ENCODE measurements around the gene NKRF.

NKRF gene

DNA sequence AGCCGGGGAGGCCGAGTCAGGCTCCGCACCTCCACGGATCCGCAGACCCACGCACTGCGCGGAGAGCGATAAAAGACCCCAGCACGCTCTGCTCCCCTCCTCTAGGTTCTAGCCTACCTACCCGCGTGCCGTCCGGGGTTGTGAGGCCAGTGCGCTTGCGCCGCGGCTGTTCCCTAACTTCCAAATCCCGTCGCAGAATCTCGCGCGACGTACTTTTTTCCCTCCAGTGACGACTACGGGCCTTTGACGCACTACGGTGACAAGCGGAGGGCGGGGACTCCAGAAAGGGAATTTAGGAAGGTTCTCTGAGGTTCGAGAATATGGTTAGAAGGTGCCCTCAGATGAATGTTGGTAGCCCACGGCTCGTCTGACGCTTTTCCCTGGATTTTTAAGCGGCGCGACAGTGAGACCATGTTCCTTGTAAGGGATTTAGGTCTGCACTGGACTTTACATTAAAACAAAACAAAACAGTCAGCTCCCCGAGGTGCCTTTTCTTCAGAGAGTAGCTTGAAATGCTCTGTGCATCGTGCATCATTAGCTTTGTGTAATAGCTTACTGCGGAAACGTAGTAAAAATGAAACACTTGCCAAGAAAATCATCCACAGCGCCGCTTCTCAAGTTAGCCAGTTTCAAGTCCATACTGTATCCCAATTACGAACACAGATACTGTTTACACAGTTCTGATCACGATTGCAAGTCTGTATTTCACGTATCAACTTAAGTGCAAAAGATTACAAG, at the start of gene NKRF:
Gene NKRF (minus strand): TSS at position 145 of the 738 bp plus-strand sequence.
- ChIA-PET CTCF (interaction anchor here (1.3 kb wide), 1 partner anchor 123 kb away, joined by 9 read pairs; no protein-coding TSS in a partner anchor), POLR2A (interaction anchor here (0.7 to 2.7 kb wide), 10 partner anchors 18 to 265 kb away, joined by 3 to 19 read pairs (median 3); partner anchors contain the start of genes RPL39, SOWAHD and UBE2A)
- 0 out of 2 replicates have a peak, but pooled peaks have one; percentile 28 for TF ChIP-seq MYNN (tag by site-specific recombination; IDR thresholded peaks at IDR 0.05; ENCODE audit: borderline replicate concordance)
- TF ChIP-seq ZNF707 (tag by site-specific recombination; IDR thresholded peaks at IDR 0.05), result no peak
- no peak for TF ChIP-seq ZNF132 (tag by site-specific recombination; IDR thresholded peaks at IDR 0.05; ENCODE audit: borderline replicate concordance)
- TF ChIP-seq HOXD13 (CRISPR knock-in tag; IDR thresholded peaks at IDR 0.05; ENCODE audit: borderline replicate concordance), result no peak
- TF ChIP-seq, protein P1, sequence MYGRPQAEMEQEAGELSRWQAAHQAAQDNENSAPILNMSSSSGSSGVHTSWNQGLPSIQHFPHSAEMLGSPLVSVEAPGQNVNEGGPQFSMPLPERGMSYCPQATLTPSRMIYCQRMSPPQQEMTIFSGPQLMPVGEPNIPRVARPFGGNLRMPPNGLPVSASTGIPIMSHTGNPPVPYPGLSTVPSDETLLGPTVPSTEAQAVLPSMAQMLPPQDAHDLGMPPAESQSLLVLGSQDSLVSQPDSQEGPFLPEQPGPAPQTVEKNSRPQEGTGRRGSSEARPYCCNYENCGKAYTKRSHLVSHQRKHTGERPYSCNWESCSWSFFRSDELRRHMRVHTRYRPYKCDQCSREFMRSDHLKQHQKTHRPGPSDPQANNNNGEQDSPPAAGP (tag by site-specific recombination; IDR thresholded peaks at IDR 0.05), result 0 out of 2 replicates have a peak, but pooled peaks have one; percentile 39
- no peak for TF ChIP-seq MZF1 (tag by site-specific recombination; IDR thresholded peaks at IDR 0.05; ENCODE audit: borderline replicate concordance)
- no peak for TF ChIP-seq ZNF626 (tag by site-specific recombination; IDR thresholded peaks at IDR 0.05)
- TF ChIP-seq REPIN1 (tag by site-specific recombination; IDR thresholded peaks at IDR 0.05; ENCODE audit: low read depth), result no peak
- TF ChIP-seq ZNF561 (tag by site-specific recombination; IDR thresholded peaks at IDR 0.05; ENCODE audit: borderline replicate concordance), result no peak
- peak; percentile 33; the same call in 1 of the 2 replicates for TF ChIP-seq ZFHX2 (tag by site-specific recombination; conservative IDR thresholded peaks at IDR 0.05)
- TF ChIP-seq ZNF324 (tag by site-specific recombination; IDR thresholded peaks at IDR 0.05), result peak; percentile 46; the same call in 1 of the 2 replicates
- no peak for TF ChIP-seq IKZF3 (tag by site-specific recombination; IDR thresholded peaks at IDR 0.05)
- no peak for TF ChIP-seq ZBTB44 (tag by site-specific recombination; IDR thresholded peaks at IDR 0.05)
- TF ChIP-seq ZEB2 (tag by site-specific recombination; IDR thresholded peaks at IDR 0.05), result 0 out of 2 replicates have a peak, but pooled peaks have one; percentile 19
- TF ChIP-seq, protein P2, sequence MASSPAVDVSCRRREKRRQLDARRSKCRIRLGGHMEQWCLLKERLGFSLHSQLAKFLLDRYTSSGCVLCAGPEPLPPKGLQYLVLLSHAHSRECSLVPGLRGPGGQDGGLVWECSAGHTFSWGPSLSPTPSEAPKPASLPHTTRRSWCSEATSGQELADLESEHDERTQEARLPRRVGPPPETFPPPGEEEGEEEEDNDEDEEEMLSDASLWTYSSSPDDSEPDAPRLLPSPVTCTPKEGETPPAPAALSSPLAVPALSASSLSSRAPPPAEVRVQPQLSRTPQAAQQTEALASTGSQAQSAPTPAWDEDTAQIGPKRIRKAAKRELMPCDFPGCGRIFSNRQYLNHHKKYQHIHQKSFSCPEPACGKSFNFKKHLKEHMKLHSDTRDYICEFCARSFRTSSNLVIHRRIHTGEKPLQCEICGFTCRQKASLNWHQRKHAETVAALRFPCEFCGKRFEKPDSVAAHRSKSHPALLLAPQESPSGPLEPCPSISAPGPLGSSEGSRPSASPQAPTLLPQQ (tag by site-specific recombination; IDR thresholded peaks at IDR 0.05), result 0 out of 2 replicates have a peak, but pooled peaks have one; percentile 54
- no peak for TF ChIP-seq ZNF621 (tag by site-specific recombination; IDR thresholded peaks at IDR 0.05)
- TF ChIP-seq ZNF2 (tag by site-specific recombination; IDR thresholded peaks at IDR 0.05), result 0 out of 2 replicates have a peak, but pooled peaks have one; percentile 17
- TF ChIP-seq, protein P3, sequence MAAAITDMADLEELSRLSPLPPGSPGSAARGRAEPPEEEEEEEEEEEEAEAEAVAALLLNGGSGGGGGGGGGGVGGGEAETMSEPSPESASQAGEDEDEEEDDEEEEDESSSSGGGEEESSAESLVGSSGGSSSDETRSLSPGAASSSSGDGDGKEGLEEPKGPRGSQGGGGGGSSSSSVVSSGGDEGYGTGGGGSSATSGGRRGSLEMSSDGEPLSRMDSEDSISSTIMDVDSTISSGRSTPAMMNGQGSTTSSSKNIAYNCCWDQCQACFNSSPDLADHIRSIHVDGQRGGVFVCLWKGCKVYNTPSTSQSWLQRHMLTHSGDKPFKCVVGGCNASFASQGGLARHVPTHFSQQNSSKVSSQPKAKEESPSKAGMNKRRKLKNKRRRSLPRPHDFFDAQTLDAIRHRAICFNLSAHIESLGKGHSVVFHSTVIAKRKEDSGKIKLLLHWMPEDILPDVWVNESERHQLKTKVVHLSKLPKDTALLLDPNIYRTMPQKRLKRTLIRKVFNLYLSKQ (tag by site-specific recombination; IDR thresholded peaks at IDR 0.05; ENCODE audit: borderline replicate concordance), result no peak
- no peak for TF ChIP-seq ZNF521 (tag by site-specific recombination; IDR thresholded peaks at IDR 0.05)
- TF ChIP-seq, protein P4, sequence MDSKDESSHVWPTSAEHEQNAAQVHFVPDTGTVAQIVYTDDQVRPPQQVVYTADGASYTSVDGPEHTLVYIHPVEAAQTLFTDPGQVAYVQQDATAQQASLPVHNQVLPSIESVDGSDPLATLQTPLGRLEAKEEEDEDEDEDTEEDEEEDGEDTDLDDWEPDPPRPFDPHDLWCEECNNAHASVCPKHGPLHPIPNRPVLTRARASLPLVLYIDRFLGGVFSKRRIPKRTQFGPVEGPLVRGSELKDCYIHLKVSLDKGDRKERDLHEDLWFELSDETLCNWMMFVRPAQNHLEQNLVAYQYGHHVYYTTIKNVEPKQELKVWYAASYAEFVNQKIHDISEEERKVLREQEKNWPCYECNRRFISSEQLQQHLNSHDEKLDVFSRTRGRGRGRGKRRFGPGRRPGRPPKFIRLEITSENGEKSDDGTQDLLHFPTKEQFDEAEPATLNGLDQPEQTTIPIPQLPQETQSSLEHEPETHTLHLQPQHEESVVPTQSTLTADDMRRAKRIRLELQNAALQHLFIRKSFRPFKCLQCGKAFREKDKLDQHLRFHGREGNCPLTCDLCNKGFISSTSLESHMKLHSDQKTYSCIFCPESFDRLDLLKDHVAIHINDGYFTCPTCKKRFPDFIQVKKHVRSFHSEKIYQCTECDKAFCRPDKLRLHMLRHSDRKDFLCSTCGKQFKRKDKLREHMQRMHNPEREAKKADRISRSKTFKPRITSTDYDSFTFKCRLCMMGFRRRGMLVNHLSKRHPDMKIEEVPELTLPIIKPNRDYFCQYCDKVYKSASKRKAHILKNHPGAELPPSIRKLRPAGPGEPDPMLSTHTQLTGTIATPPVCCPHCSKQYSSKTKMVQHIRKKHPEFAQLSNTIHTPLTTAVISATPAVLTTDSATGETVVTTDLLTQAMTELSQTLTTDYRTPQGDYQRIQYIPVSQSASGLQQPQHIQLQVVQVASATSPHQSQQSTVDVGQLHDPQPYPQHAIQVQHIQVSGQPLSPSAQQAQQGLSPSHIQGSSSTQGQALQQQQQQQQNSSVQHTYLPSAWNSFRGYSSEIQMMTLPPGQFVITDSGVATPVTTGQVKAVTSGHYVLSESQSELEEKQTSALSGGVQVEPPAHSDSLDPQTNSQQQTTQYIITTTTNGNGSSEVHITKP (tag by site-specific recombination; IDR thresholded peaks at IDR 0.05), result 0 out of 2 replicates have a peak, but pooled peaks have one; percentile 21
- TF ChIP-seq ZNF629 (tag by site-specific recombination; IDR thresholded peaks at IDR 0.05), result peak; percentile 98
- no peak for TF ChIP-seq ZBTB1 (tag by site-specific recombination; IDR thresholded peaks at IDR 0.05)
- peak; percentile 92 for TF ChIP-seq ZBTB48 (tag by site-specific recombination; IDR thresholded peaks at IDR 0.05)
- TF ChIP-seq, protein P5, sequence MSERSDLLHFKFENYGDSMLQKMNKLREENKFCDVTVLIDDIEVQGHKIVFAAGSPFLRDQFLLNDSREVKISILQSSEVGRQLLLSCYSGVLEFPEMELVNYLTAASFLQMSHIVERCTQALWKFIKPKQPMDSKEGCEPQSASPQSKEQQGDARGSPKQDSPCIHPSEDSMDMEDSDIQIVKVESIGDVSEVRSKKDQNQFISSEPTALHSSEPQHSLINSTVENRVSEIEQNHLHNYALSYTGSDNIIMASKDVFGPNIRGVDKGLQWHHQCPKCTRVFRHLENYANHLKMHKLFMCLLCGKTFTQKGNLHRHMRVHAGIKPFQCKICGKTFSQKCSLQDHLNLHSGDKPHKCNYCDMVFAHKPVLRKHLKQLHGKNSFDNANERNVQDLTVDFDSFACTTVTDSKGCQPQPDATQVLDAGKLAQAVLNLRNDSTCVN (tag by site-specific recombination; optimal IDR thresholded peaks at IDR 0.05), result peak; percentile 9
- TF ChIP-seq ZNF747 (tag by site-specific recombination; IDR thresholded peaks at IDR 0.05), result no peak
- TF ChIP-seq ZIC2 (tag by site-specific recombination; IDR thresholded peaks at IDR 0.05), result no peak
- TF ChIP-seq ZNF792 (tag by site-specific recombination; IDR thresholded peaks at IDR 0.05), result no peak

More for the DNA sequence above, at the start of gene NKRF:
- H3K9me3 ChIP-seq (ENCODE audit: control insufficient read depth, insufficient read depth, low read depth, low read length), result no peaks in the 10 kb centered on the region
- peak within 1 kb of the TSS; percentile 69 for H3K4me3 ChIP-seq (ENCODE audit: low read depth, low read length)
- H3K36me3 ChIP-seq (ENCODE audit: control insufficient read depth in 2 of 2, insufficient read depth in 1 of 2, low read length in 2 of 2), result peaks cover 4 to 13% of the 10 kb centered on the region in 2 experiments; a peak in 2 of 3 replicates
- no peaks in the 10 kb centered on the region for H3K4me1 ChIP-seq (ENCODE audit: control insufficient read depth, insufficient read depth, low read length)
- H3K27ac ChIP-seq (ENCODE audit: extremely low read depth, low read depth, low read length), result peak within 1 kb of the TSS; percentile 86

Measured in HEK293 (cell line).